ENCODE results near the gene JUNB. TPM values are rescaled to one million over a fixed set of nuclear protein-coding genes. Genes with fewer than 3 reads are reported as not detected.

JUNB gene
- total RNA-seq, 3 donors from 2014 or later, result 170 to 191 (median 191) TPM

GRCh38 chr19:12774588-12775555, 16.4 kb upstream of the JUNB start, which contains the start of gene HOOK2:
Gene HOOK2, minus strand, starts transcription at chr19:12775552. Its CDS starts 103 bp downstream, at chr19:12775449.
- H3K36me3 ChIP-seq (ENCODE audit: low read depth), result no peaks in the 10 kb centered on the region
- TF ChIP-seq, protein P1, sequence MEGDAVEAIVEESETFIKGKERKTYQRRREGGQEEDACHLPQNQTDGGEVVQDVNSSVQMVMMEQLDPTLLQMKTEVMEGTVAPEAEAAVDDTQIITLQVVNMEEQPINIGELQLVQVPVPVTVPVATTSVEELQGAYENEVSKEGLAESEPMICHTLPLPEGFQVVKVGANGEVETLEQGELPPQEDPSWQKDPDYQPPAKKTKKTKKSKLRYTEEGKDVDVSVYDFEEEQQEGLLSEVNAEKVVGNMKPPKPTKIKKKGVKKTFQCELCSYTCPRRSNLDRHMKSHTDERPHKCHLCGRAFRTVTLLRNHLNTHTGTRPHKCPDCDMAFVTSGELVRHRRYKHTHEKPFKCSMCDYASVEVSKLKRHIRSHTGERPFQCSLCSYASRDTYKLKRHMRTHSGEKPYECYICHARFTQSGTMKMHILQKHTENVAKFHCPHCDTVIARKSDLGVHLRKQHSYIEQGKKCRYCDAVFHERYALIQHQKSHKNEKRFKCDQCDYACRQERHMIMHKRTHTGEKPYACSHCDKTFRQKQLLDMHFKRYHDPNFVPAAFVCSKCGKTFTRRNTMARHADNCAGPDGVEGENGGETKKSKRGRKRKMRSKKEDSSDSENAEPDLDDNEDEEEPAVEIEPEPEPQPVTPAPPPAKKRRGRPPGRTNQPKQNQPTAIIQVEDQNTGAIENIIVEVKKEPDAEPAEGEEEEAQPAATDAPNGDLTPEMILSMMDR (IDR thresholded peaks at IDR 0.05), result no peak
- intact Hi-C loops (cut with DNase I, micrococcal nuclease), result no loop called here
- DNase-seq (peak; percentile 97 to 98 (median 98)), ATAC-seq (peak; percentile 81)
- H3K4me1 ChIP-seq (ENCODE audit: low read depth), result peaks cover 37% of the 10 kb centered on the region
- H3K4me3 ChIP-seq, result peak within 1 kb of the TSS; percentile 38
- H3K9me3 ChIP-seq, result no peaks in the 10 kb centered on the region

- intact Hi-C loops (cut with DNase I, micrococcal nuclease), result loop anchor here in 1 of 2 donors (2.0 kb wide), 1 partner anchor 19 kb away; no protein-coding TSS in a partner anchor
- peak overlapping the region; percentile 24 for H3K4me3 ChIP-seq
- no peaks in the 10 kb centered on the region for H3K36me3 ChIP-seq (ENCODE audit: low read depth)
- peak; percentile 87 to 92 (median 88) for DNase-seq
- no peaks in the 10 kb centered on the region for H3K9me3 ChIP-seq
- TF ChIP-seq, protein P1 (IDR thresholded peaks at IDR 0.05), result peak; percentile 96
- ATAC-seq, result peak; percentile 49
- peaks cover 38% of the 10 kb centered on the region for H3K4me1 ChIP-seq (ENCODE audit: low read depth)
Observed at GRCh38 chr19:12777217-12778016, 13.9 kb upstream of the JUNB start.

DNA sequence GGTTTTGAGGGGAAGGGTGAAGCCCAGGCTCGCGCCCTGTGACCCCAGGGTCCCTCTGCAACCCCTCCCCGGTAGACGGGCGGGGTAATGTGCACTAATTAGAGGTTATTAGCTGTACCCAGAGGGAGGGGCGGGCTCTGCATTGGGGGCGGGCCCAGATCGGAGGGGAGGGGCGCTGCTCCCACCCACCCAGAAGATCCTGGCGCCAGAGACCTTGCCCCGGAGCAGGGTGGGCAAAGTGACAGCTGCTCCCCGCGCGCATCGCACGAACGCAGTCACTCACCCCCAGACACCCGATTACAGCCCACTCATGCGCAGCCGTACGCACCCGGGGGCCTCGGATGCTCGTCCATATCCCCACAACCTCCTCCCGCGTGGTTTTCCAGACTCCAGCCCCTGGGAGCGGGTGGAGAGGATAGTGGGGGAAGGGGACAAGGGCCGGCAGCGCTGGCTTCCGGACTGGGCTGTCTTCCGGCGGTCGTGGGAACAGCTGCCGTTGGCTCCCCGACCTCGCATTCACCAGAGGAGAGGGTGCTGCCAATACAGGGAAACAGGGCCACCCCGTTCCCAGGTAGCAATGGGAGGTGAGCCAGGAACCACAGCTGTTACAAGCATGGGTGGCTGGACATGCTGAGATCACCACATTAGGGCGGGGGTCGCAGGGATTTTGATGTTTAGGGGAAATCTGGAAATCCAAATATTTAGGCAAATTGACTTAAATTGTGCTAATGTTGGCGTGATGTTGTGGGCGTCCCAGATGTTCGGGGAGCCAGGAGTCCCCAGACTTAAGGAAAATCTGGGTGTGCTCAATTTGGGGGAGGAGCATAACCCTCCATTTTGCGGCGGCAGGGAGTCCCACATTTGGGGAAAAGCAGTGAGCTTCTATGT, 13.0 kb upstream of the JUNB start:
- TF ChIP-seq, protein P1 (IDR thresholded peaks at IDR 0.05), result no peak
- no peaks in the 10 kb centered on the region for H3K9me3 ChIP-seq
- H3K4me3 ChIP-seq, result peak overlapping the region; percentile 24
- peaks cover 43% of the 10 kb centered on the region for H3K4me1 ChIP-seq (ENCODE audit: low read depth)
- no peaks in the 10 kb centered on the region for H3K36me3 ChIP-seq (ENCODE audit: low read depth)
- intact Hi-C loops (cut with DNase I, micrococcal nuclease), result no loop called here
- peak; percentile 12 for ATAC-seq
- DNase-seq, result peak; percentile 74 to 86 (median 79)

DNA sequence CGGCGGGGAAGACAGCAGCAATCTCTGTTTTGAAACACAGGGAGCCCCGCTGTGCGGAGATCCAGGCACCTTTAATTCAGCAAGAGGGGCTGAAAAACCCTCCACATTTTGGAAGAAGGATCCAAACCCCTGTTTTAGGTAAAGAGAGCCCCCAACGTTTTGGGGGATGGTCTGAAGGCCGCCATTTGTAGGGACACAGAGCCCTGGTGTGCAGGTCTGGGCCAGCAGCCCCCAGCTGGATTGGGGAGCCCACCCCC, 12.5 kb upstream of the JUNB start:
- no peak overlapping the region for H3K4me3 ChIP-seq
- no peaks in the 10 kb centered on the region for H3K36me3 ChIP-seq (ENCODE audit: low read depth)
- TF ChIP-seq, protein P1 (IDR thresholded peaks at IDR 0.05), result no peak
- DNase-seq (no peak), ATAC-seq (no peak)
- H3K4me1 ChIP-seq (ENCODE audit: low read depth), result peaks cover 46% of the 10 kb centered on the region
- no peaks in the 10 kb centered on the region for H3K9me3 ChIP-seq
- intact Hi-C loops (cut with DNase I, micrococcal nuclease), result no loop called here
